K562 (cell line): ENCODE results near the gene BTBD2. TPM values are rescaled to one million over a fixed set of nuclear protein-coding genes. Genes with fewer than 3 reads are reported as not detected.

Experiments used
- ADNP ChIP-seq: fragments of 200-800 bp; sonication (Bioruptor generic); IDR thresholded peaks from 2 replicates; pipeline ENCODE4 v1.6.1; 2016; ENCODE audit warnings: missing genetic modification characterization, missing compliant biosample characterization
- ETS2 ChIP-seq: IDR thresholded peaks from 2 replicates; pipeline ENCODE4 v1.6.1; 2016; ENCODE audit warnings: borderline replicate concordance, missing genetic modification characterization, mild to moderate bottlenecking, moderate library complexity, missing compliant biosample characterization; ENCODE audit not compliant: poor library complexity, severe bottlenecking
- FOXK1 ChIP-seq: sonication (generic); formaldehyde crosslinking; IDR thresholded peaks from 2 replicates; pipeline ENCODE4 v1.8.0; 2022; ENCODE audit warnings: missing genetic modification reagents, mild to moderate bottlenecking, borderline replicate concordance
- HDAC8 ChIP-seq: fragments of 450-650 bp; IDR thresholded peaks from 2 replicates; pipeline ENCODE4 v1.6.1; 2016; ENCODE audit warnings: mild to moderate bottlenecking, missing genetic modification characterization, moderate library complexity, missing compliant biosample characterization
- HMG20B ChIP-seq: fragments of 250-450 bp; sonication (Bioruptor Pico); IDR thresholded peaks from 2 replicates; pipeline ENCODE4 v1.5.0; 2021; ENCODE audit warnings: mild to moderate bottlenecking
- NELFE ChIP-seq: IDR thresholded peaks from 2 replicates; pipeline ENCODE4 v1.6.1; 2011; ENCODE audit warnings: mild to moderate bottlenecking; ENCODE audit not compliant: insufficient read depth, insufficient read length
- NFXL1 ChIP-seq: fragments of 450-650 bp; formaldehyde crosslinking; IDR thresholded peaks from 2 replicates; pipeline ENCODE4 v1.4.0; 2021; ENCODE audit warnings: mild to moderate bottlenecking
- RBM25 ChIP-seq: fragments of 200-400 bp; formaldehyde crosslinking; IDR thresholded peaks from 2 replicates; pipeline ENCODE4 v1.6.1; 2018; ENCODE audit warnings: low read length, low read depth, moderate library complexity; ENCODE audit not compliant: severe bottlenecking
- SMARCE1 ChIP-seq: fragments of 450-650 bp; IDR thresholded peaks from 2 replicates; pipeline ENCODE4 v1.7.1; 2016; ENCODE audit warnings: mild to moderate bottlenecking
- TBP ChIP-seq: optimal IDR thresholded peaks from 2 replicates; pipeline ENCODE3; 2011; ENCODE audit warnings: low read depth, low read length, improper control_type of control experiment
- ZEB2 ChIP-seq: fragments of 450-650 bp; IDR thresholded peaks from 2 replicates; pipeline ENCODE4 v1.6.1; 2016
- ZFX ChIP-seq: sonication (generic); formaldehyde crosslinking; IDR thresholded peaks from 2 replicates; pipeline ENCODE4 v1.8.0; 2022; ENCODE audit warnings: mild to moderate bottlenecking, missing genetic modification reagents, moderate library complexity
- ZNF121 ChIP-seq: sonication (generic); formaldehyde crosslinking; conservative IDR thresholded peaks from 2 replicates; pipeline ENCODE4 v1.8.0; 2022; ENCODE audit warnings: missing genetic modification reagents
- ZNF124 ChIP-seq: sonication (generic); formaldehyde crosslinking; IDR thresholded peaks from 2 replicates; pipeline ENCODE4 v1.8.1; 2022; ENCODE audit warnings: missing genetic modification reagents
- ZNF584 ChIP-seq: fragments of 200-800 bp; sonication (Bioruptor generic); IDR thresholded peaks from 2 replicates; pipeline ENCODE4 v1.6.1; 2016; ENCODE audit warnings: low read depth, mild to moderate bottlenecking, missing genetic modification characterization, missing compliant biosample characterization
- ZNF77 ChIP-seq: fragments of 250-450 bp; sonication (Bioruptor Pico); IDR thresholded peaks from 2 replicates; pipeline ENCODE4 v1.5.0; 2020
- polyA plus RNA-seq, 8 experiments: library from polyadenylated mRNA; depleted of rRNA in 4 of 8; stranded (reverse) in 5 of 8; unstranded in 3 of 8; fragments of >200 nt; fragmentation: Nextera tagmentation in 2 of 8; fragmentation: Illumina TruSeq in 1 of 8; extraction: Ambion mirVana in 2 of 8; extraction: Trizol in 1 of 8; gene quantifications; 2 replicates each; pipeline versions ENCODE4 v1.2.1 to v1.2.3, GENCODE V29; 2011 to 2014; ENCODE audit warnings: inconsistent platforms in 1 of 8, missing spikeins in 1 of 8
- total RNA-seq, 7 experiments: library from RNA; depleted of rRNA in 6 of 7; stranded (reverse); fragments of >200 nt in 6 of 7; fragmentation: Illumina TruSeq in 2 of 7; extraction: Trizol in 2 of 7; gene quantifications; 2 replicates each; pipeline versions ENCODE4 v1.2.1 to v1.2.3, GENCODE V29; 2011 to 2021; ENCODE audit warnings: low replicate concordance in 1 of 7
- TF ChIP-seq, protein P1 (sequence below): fragments of 250-450 bp; sonication (Bioruptor Pico); IDR thresholded peaks from 2 replicates; pipeline ENCODE4 v1.5.0; 2021
- TF ChIP-seq, protein P2 (sequence below): sonication (generic); formaldehyde crosslinking; IDR thresholded peaks from 2 replicates; pipeline ENCODE4 v1.8.0; 2022; ENCODE audit warnings: missing genetic modification reagents, mild to moderate bottlenecking, moderate library complexity, borderline replicate concordance
- TF ChIP-seq, protein P3 (sequence below): fragments of 450-650 bp; formaldehyde crosslinking; IDR thresholded peaks from 2 replicates; pipeline ENCODE4 v1.4.0; 2020; ENCODE audit warnings: mild to moderate bottlenecking, mixed read lengths

The BTBD2 gene
- total and polyA plus RNA-seq, 9 of the 15 experiments (the other 6 are each of a cell fraction or from before 2014, with no cell fraction given): 0.10 to 15.6 (median 6.9) TPM

- TF ChIP-seq HMG20B (CRISPR knock-in tag) (no peak), RBM25 (peak; percentile 81), HDAC8 (tag) (no peak), ETS2 (tag) (no peak), ZNF584 (CRISPR knock-in tag) (no peak), ZNF124 (no peak), TBP (peak; percentile 99), ZEB2 (no peak), ZNF77 (CRISPR knock-in tag) (no peak), ADNP (no peak), SMARCE1 (no peak), ZNF121 (CRISPR knock-in tag) (peak; percentile 77), NFXL1 (CRISPR knock-in tag) (no peak), NELFE (peak; percentile 86), FOXK1 (CRISPR knock-in tag) (no peak), ZFX (CRISPR knock-in tag) (peak; percentile 90)
- TF ChIP-seq, protein P1, sequence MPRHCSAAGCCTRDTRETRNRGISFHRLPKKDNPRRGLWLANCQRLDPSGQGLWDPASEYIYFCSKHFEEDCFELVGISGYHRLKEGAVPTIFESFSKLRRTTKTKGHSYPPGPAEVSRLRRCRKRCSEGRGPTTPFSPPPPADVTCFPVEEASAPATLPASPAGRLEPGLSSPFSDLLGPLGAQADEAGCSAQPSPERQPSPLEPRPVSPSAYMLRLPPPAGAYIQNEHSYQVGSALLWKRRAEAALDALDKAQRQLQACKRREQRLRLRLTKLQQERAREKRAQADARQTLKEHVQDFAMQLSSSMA: peak; percentile 81; the same call in 1 of the 2 replicates
- TF ChIP-seq, protein P2, sequence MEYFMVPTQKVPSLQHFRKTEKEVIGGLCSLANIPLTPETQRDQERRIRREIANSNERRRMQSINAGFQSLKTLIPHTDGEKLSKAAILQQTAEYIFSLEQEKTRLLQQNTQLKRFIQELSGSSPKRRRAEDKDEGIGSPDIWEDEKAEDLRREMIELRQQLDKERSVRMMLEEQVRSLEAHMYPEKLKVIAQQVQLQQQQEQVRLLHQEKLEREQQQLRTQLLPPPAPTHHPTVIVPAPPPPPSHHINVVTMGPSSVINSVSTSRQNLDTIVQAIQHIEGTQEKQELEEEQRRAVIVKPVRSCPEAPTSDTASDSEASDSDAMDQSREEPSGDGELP (CRISPR knock-in tag): peak; percentile 42
- TF ChIP-seq, protein P3, sequence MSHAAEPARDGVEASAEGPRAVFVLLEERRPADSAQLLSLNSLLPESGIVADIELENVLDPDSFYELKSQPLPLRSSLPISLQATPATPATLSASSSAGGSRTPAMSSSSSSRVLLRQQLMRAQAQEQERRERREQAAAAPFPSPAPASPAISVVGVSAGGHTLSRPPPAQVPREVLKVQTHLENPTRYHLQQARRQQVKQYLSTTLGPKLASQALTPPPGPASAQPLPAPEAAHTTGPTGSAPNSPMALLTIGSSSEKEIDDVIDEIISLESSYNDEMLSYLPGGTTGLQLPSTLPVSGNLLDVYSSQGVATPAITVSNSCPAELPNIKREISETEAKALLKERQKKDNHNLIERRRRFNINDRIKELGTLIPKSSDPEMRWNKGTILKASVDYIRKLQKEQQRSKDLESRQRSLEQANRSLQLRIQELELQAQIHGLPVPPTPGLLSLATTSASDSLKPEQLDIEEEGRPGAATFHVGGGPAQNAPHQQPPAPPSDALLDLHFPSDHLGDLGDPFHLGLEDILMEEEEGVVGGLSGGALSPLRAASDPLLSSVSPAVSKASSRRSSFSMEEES (CRISPR knock-in tag): no peak
Observed at GRCh38 chr19:2050991-2051772, 35.7 kb upstream of the BTBD2 start, which contains the start of gene MKNK2 (continued).
